Panc1 (cell line): ENCODE data around the gene CC2D1B.

Experiments
- CTCF ChIP-seq: fragments of 450-650 bp; IDR thresholded peaks from 2 replicates; pipeline ENCODE4 v1.5.1; 2017; ENCODE audit warnings: mild to moderate bottlenecking
- POLR2AphosphoS5 ChIP-seq: IDR thresholded peaks from 2 replicates; pipeline ENCODE4 v1.6.1; 2012; ENCODE audit warnings: mild to moderate bottlenecking, low read depth, low read length, moderate library complexity
- REST ChIP-seq, 2 experiments: IDR thresholded peaks; 2 replicates each; pipeline ENCODE4 v1.6.1; 2011 to 2012; ENCODE audit warnings: low read depth in 2 of 2, control low read depth in 1 of 2, low read length in 1 of 2, mild to moderate bottlenecking in 1 of 2, moderate library complexity in 1 of 2; ENCODE audit not compliant: insufficient read depth in 1 of 2
- SIN3A ChIP-seq: IDR thresholded peaks from 2 replicates; pipeline ENCODE4 v1.6.1; 2012; ENCODE audit warnings: low read depth, mild to moderate bottlenecking, low read length, moderate library complexity, borderline replicate concordance; ENCODE audit not compliant: insufficient read depth
- TCF7L2 ChIP-seq: IDR thresholded peaks from 2 replicates; pipeline ENCODE4 v1.6.1; 2011; ENCODE audit warnings: mild to moderate bottlenecking, low read depth, low read length, inconsistent platforms

GRCh38 chr1:52355847-52356505 lies 10.0 kb downstream of the CC2D1B start:
- TF ChIP-seq CTCF, result no peak
- TF ChIP-seq REST (IDR thresholded peaks at IDR 0.05; ENCODE audit: insufficient read depth in 1 of 2, low read depth in 2 of 2, low read length in 1 of 2), result no peak
- TF ChIP-seq POLR2AphosphoS5, result no peak
- no peak for TF ChIP-seq TCF7L2
- TF ChIP-seq SIN3A, result no peak
